WERI-Rb-1 (cell line): ENCODE measurements around the gene BCL2L2.
A peak's percentile ranks its signal among the peaks of the same experiment; 100 is the strongest.

Experiments used
- DNase-seq: peaks from one replicate; pipeline ENCODE4 v3.0.0-alpha.2; 2020
- H3K27ac ChIP-seq: fragments of 250-450 bp; sonication (Bioruptor Pico); 2 replicates; pipeline ENCODE4 v1.5.1; 2020; ENCODE audit warnings: mild to moderate bottlenecking, moderate library complexity
- H3K27me3 ChIP-seq: fragments of 250-450 bp; sonication (Bioruptor Pico); 2 replicates; pipeline ENCODE4 v1.5.1; 2021; ENCODE audit warnings: mild to moderate bottlenecking, low read depth, moderate library complexity; ENCODE audit not compliant: insufficient read depth, severe bottlenecking
- H3K36me3 ChIP-seq: fragments of 250-450 bp; sonication (Bioruptor Pico); 2 replicates; pipeline ENCODE4 v1.5.1; 2020; ENCODE audit warnings: mild to moderate bottlenecking, moderate library complexity
- H3K4me3 ChIP-seq: 2 replicates; pipeline ENCODE4 v1.5.1; 2011; ENCODE audit warnings: low read depth, mild to moderate bottlenecking, control low read depth, low read length
- H3K9me3 ChIP-seq: fragments of 250-450 bp; sonication (Bioruptor Pico); 2 replicates; pipeline ENCODE4 v1.5.1; 2021; ENCODE audit warnings: mild to moderate bottlenecking, moderate library complexity; ENCODE audit not compliant: severe bottlenecking
- CTCF ChIP-seq: IDR thresholded peaks from 2 replicates; pipeline ENCODE4 v1.5.1; 2011; ENCODE audit warnings: low read depth, mild to moderate bottlenecking, control low read depth, inconsistent platforms, low read length

The BCL2L2 gene

GRCh38 chr14:23286902-23287479 is 19.6 kb upstream of the BCL2L2 start:
- H3K27ac ChIP-seq = peak overlapping the region; percentile 85
- H3K36me3 ChIP-seq = peaks cover 12% of the 10 kb centered on the region
- H3K27me3 ChIP-seq = no peaks in the 10 kb centered on the region
- H3K9me3 ChIP-seq = no peaks in the 10 kb centered on the region
- peak overlapping the region; percentile 72 for H3K4me3 ChIP-seq
- no peak for TF ChIP-seq CTCF
- no peak for DNase-seq

DNA sequence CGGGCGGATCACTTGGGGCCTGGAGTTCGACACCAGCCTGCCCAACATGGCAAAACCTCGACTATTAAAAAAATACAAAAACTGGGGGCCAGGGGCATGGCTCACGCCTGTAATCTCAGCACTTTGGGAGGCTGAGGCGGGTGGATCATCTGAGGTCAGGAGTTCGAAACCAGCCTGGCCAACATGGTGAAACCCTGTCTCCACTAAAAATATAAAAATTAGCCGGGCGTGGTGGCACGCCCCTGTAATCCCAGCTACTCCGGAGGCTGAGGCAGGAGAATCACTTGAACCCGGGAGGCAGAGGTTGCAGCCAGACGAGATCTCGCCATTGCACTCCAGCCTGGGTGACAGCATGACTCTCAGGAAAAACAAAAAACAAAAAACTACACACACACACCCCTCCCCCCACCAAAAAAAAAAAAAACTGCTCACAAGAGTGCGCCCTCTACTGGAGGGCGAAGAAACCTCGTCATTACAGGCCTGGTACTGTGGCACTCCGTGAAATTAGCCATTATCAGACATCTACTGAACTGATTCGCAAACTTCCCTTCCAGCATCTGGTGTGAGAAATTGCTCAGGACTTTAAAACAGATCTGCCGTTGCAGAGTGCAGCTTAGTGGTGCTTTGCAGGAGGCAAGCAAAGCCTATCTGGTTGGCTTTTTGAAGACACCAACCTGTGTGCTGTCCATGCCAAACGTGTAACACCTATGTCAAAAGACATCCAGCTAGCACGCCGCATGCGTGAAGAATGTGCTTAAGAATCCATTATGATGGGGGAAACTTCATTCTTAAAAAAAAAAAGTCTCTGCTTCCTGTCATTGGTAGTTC is 11.7 kb upstream of the BCL2L2 start:
- peak; percentile 40 for DNase-seq
- H3K27ac ChIP-seq = no peak overlapping the region
- no peaks in the 10 kb centered on the region for H3K9me3 ChIP-seq

DNA sequence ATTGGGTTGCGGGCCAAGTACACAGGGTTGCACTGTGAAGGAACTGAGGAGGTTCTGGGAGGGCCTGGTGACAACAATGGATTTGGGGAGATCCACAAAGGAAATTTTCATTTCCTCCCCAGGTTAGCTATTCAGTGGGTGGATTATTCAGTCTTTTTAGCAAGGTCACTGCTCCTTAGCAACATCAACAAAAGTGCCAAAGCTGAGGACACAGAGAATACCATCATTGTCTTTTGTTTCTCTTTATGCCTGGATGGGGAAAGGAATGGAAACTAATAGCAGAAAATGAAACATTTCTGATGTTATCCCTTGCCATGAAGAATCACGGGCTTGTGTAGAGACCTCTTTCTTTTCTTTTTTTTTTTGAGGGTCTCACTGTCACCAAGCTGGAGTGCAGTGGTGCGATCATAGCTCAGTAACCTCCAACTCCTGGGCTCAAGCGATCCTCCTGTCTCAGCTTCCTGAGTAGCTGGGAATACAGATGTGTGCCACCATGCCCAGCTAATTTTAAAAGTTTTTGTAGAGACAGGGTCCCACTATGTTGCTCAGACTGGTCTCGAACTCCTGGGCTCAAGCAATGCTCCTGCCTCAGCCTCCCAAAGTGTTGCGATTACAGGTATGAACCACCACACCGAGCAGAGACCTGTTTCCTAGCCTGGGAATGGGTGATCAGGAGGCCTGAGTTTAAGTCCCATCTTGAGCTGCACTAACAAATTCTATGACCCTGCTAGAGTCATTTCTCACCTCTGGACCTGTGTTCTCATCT is 10.4 kb upstream of the BCL2L2 start:
- Histone ChIP-seq H3K36me3 (peaks cover 22% of the 10 kb centered on the region), H3K27me3 (no peaks in the 10 kb centered on the region), H3K4me3 (no peak overlapping the region), H3K9me3 (no peaks in the 10 kb centered on the region), H3K27ac (no peak overlapping the region)
- no peak for TF ChIP-seq CTCF
- DNase-seq = no peak

More for the DNA sequence above, 11.7 kb upstream of the BCL2L2 start:
- Histone ChIP-seq H3K27me3 (no peaks in the 10 kb centered on the region), H3K4me3 (no peak overlapping the region), H3K36me3 (peaks cover 20% of the 10 kb centered on the region)
- peak; percentile 78 for TF ChIP-seq CTCF

DNA sequence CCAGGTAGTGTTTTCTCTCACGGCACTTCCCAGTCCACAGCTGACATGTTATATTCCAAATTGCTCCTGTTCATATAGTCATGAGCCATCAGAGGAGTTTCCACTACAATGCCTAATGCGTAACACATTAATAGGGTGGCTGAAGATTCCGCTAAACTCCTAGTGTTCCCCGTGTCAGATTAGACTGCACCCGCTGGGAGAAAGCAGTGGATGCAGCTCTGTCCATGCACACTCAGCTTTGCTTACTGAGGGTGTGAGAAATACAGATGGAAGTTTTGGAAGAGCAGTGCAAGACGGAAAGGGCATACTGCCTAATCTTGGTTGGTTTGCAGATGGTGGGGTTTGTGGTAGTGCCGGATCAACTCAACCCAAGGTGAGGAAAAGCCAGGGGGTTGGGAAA is 9.5 kb upstream of the BCL2L2 start:
- DNase-seq = no peak
- Histone ChIP-seq H3K27me3 (no peaks in the 10 kb centered on the region), H3K9me3 (no peaks in the 10 kb centered on the region), H3K36me3 (peaks cover 22% of the 10 kb centered on the region), H3K27ac (no peak overlapping the region), H3K4me3 (no peak overlapping the region)
- TF ChIP-seq CTCF = no peak

GRCh38 chr14:23297611-23298277 is 8.9 kb upstream of the BCL2L2 start:
- no peak overlapping the region for H3K27ac ChIP-seq
- H3K36me3 ChIP-seq = peaks cover 22% of the 10 kb centered on the region
- TF ChIP-seq CTCF = no peak
- no peaks in the 10 kb centered on the region for H3K9me3 ChIP-seq
- H3K27me3 ChIP-seq = no peaks in the 10 kb centered on the region
- no peak for DNase-seq
- no peak overlapping the region for H3K4me3 ChIP-seq
